HG03457 (cell line): Measurements from ENCODE around the gene MPP7.
"Not testable (repeated sequence)": the region's sequence is repeated elsewhere in the genome, so short reads cannot be mapped to it uniquely, and the experiment has no call there.

Experiments
- ATAC-seq: cut with Tn5 transposase; IDR thresholded peaks from one replicate; pipeline ENCODE4 v1.9.1; 2021; ENCODE audit warnings: moderate number of reproducible peaks; ENCODE audit not compliant: unreplicated experiment

The MPP7 gene

GRCh38 chr10:28302638-28303488 is at the start of gene MPP7:
Gene MPP7 (minus strand): TSS chr10:28303064. CDS start chr10:28238604, 64,460 bp downstream.
- peak; percentile 100 for ATAC-seq

DNA sequence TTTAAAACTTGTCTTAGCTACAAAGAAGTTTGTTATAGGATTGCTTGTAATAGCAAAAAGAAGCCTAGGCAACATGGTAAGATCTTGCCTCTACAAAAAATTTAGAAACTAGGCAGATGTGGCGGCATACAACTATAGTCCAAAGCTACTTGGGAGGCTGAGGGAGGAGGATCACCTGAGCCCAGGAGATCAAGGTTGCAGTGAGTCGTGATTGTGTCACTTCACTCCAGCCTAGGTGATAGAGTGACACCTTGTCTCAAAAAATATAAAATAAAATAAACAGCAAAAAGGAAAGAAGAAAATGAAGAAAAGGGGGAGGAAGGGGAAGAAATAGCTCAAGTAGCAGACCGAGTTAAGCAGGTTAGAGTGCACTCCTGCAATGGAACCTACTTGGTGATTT is 47.0 kb upstream of the MPP7 start:
- ATAC-seq = no peak

DNA sequence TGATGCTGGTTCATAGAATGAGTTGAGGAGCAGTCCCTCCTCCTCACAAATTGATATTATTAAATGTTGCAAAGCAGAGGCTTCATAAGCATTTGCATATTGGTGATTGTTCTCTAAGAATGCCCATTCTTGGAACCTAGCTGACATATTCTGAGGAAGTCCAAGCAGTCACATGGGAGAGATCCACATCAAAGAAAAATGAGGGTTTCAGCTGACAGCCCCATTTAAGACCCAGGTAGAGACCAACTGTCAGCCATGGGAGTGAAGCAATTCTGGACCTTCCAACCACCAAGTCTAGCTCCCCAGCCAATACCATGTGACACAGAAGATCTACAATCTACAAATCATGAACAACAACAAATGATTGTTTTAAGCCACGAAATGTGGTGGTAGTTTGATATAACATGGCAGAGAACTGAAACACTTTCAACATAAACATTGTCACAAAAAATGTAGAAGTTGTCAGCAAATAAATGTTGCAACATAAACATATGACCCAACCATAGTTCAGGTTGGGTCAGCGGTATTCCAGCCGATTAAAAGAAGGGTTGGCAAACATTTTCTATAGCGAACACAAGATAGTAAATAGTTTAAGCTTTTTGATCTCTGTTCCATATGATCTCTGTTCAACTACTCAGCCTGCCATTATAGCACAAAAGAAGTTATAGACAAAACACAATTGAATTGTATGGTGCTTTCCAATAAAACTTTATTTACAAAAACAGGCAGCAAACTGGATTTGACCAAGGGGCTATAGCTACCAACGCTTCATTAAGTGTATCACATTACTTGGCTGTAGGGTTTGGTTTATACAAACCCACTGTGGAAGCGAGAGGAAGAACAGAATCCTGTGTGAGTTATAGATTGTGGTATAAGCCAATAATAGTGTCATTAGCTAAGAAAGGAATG is 41.4 kb upstream of the MPP7 start:
- no peak for ATAC-seq

DNA sequence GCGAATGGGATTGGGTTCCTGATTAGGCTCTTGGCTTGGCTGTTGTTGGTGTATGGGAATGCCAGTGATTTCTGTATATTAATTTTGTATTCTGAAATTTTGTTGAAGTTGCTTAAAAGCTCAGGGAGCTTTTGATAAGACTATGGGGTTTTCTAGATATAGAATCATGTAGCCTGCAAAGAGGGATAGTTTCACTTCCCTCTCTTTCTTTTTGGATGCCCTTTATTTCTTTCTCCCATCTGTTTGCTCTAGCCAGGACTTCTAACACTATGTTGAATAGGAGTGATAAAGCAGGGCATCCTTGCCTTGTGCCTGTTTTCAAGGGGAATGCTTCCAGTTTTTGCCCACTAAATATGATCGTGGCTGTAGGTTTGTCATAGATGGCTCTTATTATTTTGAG is 40.4 kb upstream of the MPP7 start:
- no peak for ATAC-seq

DNA sequence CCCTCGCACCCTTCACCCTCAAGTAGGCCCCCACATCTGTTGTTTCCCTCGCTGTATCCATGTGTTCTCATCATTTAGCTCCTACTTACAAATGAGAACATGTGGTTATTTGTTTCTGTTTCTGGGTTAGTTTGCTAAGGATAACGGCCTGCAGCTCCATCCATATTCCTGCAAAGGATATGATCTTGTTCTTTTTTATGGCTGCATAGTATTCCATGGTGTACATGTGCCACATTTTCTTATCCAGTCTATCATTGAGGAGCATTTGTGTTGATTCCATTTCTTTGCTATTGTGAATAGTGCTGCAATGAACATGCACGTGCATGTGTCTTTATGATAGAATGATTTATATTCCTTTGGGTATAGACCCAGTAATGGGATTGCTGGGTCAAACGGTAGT is 38.8 kb upstream of the MPP7 start:
- not testable (repeated sequence) for ATAC-seq

DNA sequence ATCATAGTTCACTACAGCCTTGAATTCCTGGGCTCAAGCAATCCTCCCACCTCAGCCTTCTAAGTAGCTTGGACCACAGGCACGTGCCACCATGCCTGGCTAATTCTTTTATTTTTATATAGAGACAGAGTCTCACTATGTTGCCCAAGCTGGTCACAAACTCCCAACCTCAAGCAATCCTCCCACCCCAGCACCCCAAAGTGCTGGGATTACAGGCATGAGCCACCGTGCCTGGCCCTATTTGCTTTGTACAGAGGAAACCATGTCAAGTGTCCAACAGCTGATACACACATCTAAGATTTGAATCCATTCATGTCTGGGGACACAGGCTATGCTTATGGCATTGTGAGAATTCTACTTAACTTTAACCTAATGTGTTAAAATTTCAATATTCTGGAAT is 29.9 kb upstream of the MPP7 start:
- no peak for ATAC-seq

- no peak for ATAC-seq
Observed at GRCh38 chr10:28331841-28332240, 29.0 kb upstream of the MPP7 start.

- no peak for ATAC-seq
Observed at GRCh38 chr10:28331066-28331465, 28.2 kb upstream of the MPP7 start.

DNA sequence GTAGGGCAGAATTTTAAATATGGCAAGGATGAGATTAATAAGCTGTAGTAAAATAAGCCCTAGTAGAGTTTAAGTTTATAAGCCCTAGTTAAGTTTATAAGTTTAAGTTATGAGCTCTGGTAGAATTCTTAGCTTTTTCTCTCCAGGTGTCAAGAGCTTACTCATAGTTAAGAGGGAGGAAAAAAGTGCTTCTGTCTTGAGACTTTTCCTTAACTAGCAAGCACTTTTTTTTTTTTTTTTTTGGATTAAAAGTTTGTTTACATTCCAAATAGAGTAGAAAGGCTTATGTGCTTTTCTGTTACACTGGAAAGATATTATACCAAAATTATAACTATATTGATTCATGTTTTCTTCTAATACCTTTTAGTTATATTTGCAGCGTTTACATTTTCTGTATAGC is 25.5 kb upstream of the MPP7 start:
- no peak for ATAC-seq

GRCh38 chr10:28327491-28327880 is 24.6 kb upstream of the MPP7 start:
- no peak for ATAC-seq

GRCh38 chr10:28326516-28327490 is 23.9 kb upstream of the MPP7 start:
- ATAC-seq = no peak

DNA sequence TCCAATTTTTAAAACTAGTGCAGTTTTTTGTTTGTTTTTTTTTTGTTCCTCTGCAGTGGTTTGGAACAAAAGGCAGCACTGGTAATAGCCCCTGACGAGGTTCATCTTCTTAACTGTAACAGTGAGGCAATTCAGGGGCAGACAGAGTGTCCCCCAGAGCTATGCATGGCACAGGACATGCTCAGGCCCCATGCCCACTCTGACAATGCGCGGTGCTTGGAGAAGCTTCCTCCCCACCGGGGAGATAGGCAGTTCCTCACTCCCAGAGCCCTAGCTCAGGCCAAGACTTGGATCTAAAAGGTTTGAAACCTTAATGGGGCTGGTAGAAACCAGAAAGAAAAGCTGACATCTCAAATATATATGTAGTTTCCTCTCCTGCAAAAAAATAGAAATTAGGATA is 17.9 kb upstream of the MPP7 start:
- ATAC-seq = no peak

GRCh38 chr10:28320090-28320489 is 17.2 kb upstream of the MPP7 start:
- ATAC-seq = no peak

GRCh38 chr10:28319061-28319460 is 16.2 kb upstream of the MPP7 start:
- not testable (repeated sequence) for ATAC-seq

GRCh38 chr10:28318626-28319025 is 15.8 kb upstream of the MPP7 start:
- ATAC-seq = no peak

DNA sequence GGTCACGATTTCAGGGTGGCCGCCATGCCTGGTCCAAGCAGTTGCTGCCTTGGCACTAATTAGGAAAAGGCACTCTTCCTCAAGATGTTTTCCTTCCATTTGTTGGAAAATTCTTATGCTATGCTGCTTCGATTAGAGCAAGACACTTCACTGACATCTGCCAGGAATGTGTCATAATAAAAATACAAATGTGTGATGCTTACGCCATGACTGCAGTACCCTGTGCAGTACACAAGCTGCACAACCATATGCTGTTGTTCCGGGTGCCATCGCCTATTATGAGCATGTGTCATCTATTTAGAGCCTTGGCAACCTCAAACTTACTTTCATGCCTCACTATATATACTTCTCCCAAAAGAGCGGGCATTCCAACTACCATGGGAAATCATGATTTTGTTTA is 14.9 kb upstream of the MPP7 start:
- no peak for ATAC-seq

GRCh38 chr10:28316696-28317095 is 13.8 kb upstream of the MPP7 start:
- ATAC-seq = no peak

- no peak for ATAC-seq
Observed at GRCh38 chr10:28315140-28315539, 12.3 kb upstream of the MPP7 start.

DNA sequence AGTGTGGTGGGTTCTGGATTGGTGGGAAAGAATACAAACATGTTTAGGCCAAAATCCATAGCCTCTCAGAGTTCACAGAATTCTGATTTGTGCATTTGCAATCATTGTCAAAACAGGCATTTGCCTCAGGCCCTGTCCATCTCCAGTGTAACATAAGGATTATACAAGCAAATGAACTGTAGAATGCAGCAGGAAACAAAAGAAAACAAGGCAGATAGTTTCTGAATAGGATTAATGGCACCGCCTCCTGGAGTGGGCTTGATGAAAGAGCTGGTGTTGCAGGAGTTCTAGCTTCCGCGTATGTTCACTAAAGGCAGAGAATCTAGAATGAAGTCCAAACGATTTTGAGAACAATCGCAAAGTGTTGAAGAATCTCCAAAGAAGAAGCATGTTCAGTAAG is 11.3 kb upstream of the MPP7 start:
- ATAC-seq = no peak

DNA sequence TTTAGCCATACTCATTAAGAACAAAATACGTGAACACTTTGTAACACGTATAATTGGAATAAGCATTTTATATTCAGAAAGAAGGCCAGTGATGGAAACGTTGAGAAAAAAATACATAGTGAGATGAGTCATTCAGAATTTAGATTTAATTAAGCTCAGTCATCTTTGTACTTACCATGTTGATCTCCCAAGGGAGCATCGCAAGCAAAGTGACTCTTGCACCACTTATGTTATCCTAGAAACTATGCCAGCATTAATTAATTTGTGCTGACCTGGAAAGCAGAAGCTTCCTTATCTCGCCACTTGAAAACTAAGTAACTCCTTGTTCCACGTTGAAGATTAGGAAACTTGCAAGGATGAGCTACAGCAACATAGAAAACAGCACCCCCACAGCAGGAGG is 9.7 kb upstream of the MPP7 start:
- no peak for ATAC-seq

- no peak for ATAC-seq
Observed at GRCh38 chr10:28311104-28311503, 8.2 kb upstream of the MPP7 start.
